Left renal cortex interstitium (tissue), 4 donors: Measurements from ENCODE around the gene PDCD6IP. TPM values are rescaled to one million over a fixed set of nuclear protein-coding genes. Genes with fewer than 3 reads are reported as not detected.
"Not testable (repeated sequence)": the region's sequence is repeated elsewhere in the genome, so short reads cannot be mapped to it uniquely, and the experiment has no call there.

Experiments
- DNase-seq, 4 donors: peaks; one replicate each; pipeline ENCODE4 v3.0.0-alpha.2; 2013; ENCODE audit warnings: low read depth in 4 of 4, low spot score in 2 of 4, missing footprints in 1 of 4
- polyA plus RNA-seq, 4 donors: library from polyadenylated mRNA; unstranded; fragments of 120-200 nt; gene quantifications; one replicate each; pipeline ENCODE4 v1.2.1, GENCODE V29; 2013; ENCODE audit not compliant: insufficient read length in 4 of 4

Gene PDCD6IP
- polyA plus RNA-seq, 4 donors = 134 to 181 (median 158) TPM

DNA sequence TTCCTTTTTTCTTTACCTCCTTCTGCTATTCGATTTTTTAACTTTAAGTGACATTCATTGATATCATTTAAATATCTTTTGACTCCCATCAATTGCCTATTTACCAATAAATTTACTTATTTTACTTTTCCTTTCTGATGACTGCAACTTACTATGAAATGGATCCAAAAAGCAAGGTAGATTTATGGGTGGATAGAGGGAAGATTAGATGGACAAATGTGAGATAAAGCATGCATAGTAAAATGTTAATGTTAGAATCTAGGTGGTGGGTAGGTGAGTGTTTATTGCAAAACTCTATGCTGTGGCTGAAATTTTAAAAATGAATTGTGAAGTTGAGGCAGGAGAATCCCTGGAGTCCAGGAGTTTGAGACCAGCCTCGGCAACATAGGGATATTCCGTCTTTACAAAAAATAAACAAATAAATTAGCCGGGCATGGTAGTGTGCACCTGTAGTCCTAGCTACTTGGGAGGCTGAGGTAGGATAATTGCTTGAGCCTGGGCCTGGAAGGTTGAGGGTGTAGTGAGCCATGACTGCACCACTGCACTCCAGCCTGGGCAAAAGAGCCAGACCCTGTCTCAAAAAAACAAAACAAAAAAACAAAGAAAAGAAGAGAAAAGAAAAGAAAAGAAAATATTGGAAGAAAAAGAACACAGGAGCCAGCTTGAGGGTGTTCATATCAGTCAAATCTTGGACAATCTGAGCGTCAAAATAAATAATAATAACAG lies 6.1 kb upstream of the PDCD6IP start:
- no peak for DNase-seq

DNA sequence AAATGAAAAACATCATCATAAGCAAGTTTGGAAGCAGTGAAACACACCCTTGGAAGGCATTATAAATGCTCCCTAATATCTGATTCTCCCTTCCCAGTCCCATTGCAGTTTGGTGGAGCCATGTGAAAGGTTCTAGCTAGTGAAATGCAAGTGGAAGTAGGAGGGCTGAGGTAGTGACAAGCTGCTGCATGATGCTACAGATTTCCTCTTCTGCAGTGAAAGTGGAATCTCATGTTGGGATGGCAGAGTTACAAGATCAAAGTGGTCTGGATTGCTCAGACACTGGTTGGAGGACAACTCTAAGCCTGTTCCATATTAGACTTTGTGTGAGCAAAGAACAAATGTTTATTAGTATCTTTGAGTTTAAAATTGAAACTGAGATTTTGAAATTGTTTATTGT lies 3.3 kb upstream of the PDCD6IP start:
- no peak for DNase-seq

DNA sequence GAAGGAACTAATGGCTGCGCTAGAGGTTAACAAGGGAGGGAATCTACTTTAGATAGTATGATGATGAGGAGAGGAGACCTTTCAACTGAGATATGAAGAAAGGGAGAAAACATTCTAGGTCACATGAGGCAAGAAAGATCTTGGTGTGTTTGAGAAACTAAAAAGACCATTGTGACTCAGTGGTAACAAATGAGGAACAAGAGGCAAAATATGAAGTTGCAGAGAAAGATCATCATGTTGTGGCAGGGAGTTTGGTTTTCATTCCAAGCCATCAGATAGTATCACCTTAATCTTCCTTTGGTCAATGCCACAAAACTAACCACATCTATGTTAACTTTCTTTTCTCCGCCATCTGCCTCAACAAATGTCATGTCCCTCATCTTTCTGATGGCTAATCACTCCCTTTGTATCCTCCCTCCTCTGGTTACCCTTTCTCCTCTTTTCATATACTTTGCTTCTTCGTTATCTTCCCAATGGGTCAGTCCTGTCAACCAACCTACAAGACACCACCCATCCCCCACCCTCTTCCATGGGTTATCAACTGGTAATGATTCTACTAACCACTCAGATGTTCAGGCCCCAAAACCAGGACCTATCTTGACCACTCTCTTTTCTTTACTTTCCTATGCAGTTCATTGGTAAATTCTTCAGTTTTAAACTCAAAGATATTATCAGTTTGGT lies 2.4 kb upstream of the PDCD6IP start:
- no peak for DNase-seq

DNA sequence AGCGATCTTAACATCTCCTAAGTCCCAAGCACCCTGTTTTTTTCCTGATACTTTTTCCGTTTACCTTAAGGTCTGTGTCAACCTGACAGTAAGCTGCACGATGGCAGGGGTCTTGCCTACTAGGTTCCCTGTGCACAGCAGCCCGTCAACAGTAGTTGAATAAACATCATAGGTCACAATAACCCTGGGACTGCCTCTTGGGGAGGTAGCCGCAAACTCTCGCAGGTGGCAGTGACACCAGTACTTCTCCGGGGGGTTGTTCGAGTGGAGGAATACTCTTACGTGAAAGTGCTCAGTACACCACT lies 365 bp upstream of the PDCD6IP start:
- peak in 1 of 4 donors; percentile 13 for DNase-seq

DNA sequence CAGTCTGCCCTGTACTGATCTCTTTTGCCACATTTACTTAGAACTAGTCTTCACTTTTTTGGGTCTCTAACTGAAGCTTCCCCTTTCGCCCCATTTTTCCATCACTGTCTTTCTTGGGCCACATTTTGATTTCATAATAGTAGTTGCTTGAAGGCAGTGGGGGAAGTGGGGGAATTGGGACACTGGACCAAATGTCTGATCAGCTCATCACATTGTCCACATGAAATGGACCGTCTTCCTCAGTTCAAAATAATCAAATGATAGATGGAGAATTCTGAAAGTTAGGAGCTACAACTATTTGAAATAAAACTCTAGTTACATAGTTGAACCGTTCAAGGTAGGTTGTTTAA lies 747 bp downstream of the PDCD6IP start:
- no peak for DNase-seq

DNA sequence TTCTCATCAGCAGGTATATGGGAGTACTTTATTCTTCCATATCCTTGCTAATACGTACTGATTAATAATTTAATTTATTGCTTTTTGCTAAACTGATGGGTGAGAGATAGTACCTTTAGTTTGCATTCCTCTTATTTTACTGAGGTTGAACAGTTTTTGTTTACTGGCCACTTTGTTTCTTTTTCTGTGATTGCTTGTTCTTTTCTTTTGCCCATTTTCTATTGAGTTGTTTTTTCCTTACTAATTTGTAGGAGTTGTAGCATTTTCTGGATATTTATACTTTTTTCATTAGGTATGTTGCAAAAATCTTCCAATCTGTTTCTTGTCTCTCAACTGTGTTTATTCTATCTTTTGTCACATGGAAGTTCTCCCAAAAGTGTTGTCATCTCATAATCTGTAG lies 4.8 kb downstream of the PDCD6IP start:
- no peak for DNase-seq

DNA sequence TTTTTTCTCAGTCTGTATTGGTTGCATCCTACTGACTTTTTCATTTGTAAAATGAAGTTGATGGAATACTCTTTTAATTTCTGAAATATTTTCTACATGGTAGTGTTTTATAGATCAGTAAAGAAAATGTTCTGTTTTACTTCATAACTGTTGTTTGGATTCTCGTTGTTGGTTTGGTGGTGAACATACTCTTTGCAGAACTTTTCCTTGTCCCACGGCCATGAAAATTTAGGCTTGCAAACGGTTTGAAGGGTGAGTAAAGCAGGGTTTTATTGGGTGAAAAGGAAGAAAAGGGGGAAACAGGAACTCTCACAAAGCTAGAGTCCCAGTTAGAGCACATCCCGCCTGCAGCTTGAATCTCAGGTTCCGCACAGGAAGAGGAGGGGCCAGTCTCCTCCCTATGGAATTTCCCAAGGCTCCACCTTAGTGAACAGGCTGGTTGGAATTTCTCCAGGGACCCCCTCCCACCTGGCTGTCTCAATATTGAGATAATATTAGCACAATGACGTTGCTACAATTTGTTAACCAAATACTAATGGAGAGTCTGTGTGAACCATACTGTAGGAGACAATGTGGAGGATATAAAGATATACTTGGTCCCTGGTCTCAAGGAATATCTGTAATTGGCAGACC lies 5.6 kb downstream of the PDCD6IP start:
- no peak for DNase-seq

DNA sequence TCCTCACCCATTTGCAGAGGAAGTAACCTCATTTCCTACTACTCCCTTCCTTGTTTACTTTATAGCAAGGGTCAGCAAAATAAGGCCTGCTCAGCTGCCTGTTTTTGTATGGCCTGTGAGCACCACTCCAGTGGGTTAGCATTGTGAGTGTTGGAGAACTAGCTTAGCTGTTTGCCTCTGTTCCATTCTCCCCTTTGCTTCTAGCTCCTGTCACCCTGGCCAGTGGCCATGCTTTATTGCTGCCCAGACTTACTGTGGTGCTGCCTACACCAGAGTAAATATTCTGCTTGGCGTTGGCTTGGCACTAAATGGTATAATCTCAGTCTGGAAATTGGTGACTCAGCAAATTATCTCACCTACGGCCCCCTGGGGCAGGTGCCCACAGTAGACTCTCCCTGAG lies 8.8 kb downstream of the PDCD6IP start:
- no peak for DNase-seq

DNA sequence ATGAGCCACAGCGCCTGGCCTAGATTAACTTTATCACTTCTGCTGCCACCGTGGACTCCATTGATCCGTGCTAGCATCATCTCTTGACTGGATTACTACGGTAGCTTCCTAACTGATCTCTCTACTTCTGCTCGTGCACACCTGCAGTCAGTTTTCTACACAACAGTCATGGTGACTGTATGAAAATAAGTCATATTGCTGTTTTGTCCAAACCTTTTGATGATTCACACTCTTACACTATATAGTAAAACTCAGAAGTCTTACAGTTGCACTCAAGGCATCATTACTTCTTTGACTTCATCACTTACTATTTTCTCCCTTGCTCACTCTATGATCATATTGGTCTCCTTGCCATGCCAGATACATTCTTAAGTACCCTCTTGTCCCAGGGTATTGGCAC lies 10.1 kb downstream of the PDCD6IP start:
- no peak for DNase-seq

DNA sequence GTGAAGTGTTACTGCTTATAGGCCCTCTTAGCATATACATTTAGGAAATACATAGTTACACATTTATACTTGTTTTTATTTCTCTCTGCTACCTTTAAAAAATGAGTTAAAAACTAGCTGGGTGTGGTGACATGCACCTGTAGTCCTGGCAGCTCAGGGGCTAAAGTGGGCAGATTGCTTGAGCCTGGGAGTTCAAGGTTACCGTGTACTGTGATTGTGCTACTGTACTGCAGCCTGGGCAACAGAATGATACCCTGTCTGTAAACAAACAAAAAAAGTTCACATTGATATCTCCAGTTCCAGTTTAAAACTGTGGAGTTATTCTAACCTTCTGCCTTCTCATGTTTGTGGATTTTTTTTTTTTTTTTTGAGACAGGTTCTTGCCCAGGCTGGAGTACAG lies 12.1 kb downstream of the PDCD6IP start:
- DNase-seq = no peak

DNA sequence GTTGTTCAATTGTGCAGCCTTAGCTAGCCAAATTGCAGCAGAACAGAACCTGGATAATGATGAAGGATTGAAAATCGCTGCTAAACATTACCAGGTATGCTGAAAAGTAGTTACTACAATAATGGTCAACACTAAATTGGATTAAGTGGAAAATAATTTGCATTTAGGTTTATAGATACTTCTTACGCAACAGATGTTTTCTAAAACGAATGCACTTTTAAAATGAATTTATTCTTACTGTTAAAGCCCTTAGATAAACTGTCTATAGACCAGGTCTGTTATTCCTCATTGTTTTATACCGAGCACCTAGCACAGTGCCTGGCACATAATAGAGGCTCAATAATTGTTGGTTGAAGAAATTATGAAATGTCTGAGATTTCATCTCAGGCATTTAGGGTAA lies 23.6 kb downstream of the PDCD6IP start:
- no peak for DNase-seq

DNA sequence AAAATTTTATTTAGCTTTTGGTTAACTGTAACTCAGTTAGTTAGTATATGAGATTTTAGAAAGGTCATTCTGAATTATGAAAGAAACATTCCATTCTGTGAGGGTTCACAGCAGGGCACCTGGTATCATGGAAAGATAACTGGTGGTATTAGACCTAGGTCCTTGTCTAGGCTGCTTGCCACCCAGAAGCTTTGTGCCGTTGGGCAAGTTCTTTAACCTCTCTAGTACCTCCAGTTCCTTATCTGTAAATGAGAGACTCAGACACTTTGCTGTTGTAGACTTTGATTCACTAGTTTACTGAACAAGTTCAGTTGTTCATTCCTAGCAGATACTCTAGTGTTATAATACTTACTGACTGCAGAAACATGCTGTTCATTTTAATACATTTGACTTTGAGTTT lies 25.4 kb downstream of the PDCD6IP start:
- no peak for DNase-seq

DNA sequence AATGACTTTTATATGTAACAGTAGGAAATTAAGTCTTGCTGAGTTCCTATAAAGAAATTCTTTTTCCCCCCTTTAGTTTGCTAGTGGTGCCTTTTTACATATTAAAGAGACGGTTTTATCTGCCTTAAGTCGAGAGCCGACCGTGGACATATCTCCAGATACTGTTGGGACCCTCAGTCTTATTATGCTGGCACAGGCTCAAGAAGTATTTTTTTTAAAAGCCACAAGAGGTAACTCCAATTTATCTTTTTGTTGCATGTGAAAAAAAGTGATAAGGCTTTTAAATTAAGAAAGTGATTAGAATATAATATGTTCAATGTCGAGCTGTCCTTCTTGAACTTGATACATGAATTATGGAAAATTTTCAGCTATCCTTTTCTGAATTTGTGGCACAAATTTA lies 26.7 kb downstream of the PDCD6IP start:
- no peak for DNase-seq

DNA sequence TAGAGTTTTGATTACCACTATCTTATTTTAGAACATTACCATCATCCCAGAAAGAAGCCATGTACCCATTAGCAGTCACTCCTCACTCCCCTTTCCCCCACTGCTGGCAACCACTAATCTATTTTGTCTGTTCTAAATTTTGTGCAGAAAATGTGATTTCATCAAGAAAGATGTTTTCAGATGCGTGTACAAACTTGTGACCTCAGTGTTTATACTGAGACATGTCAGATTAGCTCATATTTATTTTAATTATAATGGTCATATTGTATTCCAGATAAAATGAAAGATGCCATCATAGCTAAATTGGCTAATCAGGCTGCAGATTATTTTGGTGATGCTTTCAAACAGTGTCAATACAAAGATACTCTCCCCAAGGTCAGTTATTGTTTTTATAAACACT lies 27.8 kb downstream of the PDCD6IP start:
- no peak for DNase-seq

DNA sequence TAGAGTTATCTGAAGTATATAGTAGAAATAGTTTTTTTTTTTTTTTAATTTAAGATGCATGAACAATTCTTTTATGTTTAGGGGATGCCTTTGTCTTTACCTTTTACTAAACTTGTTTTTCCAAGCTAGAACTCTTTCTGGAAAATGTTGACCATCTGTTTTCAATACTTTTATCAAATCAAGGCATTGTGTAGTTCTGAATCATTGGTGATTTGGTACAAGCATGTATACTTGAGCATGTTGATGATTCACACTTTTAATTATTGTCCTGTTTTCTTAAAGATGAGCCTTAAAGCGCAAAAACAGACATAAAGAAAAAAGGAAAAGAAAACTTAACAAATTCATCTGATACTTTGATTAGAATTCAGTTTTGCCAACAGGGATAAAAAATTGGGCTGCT lies 28.3 kb downstream of the PDCD6IP start:
- DNase-seq = no peak

DNA sequence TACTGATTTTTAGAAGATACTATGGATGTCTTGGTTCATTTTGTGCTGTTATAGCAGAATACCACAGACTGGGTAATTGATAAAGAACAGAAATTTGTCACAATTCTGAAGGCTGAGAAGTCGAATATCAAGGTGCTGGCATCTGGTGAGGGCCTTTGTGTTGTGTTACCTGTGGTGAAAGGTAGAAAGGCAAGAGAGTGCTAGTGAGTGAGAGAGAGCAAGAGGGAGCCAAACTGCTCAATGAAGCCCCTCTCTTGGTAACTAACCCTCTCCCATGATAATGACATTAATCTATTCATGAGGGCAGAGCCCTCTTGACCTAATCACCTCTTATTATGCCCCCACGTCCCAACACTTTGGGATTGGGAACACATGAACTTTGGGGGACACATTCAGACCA lies 31.3 kb downstream of the PDCD6IP start:
- DNase-seq = no peak

DNA sequence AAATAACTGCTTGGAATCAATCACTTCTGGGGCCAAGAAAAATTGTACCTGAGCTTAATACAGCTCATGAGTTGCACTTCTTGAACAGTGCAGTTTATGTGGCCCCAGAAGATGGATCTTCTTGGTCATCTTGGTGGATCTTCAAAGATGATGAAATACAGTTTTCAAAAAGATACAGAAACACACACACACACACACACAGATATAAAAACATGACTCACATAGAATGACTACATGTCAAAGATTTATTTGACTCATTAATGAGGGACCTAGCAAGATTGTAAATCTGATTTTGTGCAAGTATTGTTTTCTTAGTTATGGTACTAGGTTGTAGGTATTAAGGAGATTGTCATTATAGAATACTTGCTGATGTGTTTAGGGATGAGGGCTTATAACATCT lies 32.6 kb downstream of the PDCD6IP start:
- DNase-seq = no peak

DNA sequence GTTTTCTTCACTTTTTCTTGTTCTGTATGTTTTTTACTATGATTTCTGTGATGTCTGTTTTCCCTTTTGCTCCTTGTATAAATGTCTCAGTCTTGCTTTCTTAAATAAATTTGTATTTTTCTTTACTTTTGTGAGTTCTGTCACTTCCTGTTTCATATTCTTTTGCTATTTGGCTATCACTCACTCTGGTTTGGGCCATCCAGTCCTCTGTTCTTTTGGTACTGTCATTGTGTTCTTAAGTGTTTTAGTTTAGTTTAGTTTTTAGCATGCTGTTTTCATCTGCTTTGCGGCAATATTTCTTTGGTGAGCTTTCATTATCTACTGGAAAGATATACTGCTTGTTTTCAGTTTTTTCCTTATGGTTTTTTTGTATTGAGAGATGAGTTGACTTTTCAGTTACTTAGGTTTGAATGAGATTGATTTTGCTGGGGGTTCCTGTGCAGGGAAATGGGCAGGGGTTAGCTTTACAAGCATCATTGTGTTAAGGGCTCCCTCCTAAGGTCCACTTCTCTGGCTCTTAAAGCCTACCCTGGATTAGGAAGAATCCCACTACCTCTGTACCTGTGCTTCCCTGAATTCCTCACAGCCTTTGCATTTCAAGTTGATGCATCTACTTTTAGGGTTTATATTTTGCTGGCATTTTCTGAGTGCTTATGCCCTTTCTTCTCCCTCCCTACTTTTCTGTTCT lies 35.1 kb downstream of the PDCD6IP start:
- DNase-seq = no peak

DNA sequence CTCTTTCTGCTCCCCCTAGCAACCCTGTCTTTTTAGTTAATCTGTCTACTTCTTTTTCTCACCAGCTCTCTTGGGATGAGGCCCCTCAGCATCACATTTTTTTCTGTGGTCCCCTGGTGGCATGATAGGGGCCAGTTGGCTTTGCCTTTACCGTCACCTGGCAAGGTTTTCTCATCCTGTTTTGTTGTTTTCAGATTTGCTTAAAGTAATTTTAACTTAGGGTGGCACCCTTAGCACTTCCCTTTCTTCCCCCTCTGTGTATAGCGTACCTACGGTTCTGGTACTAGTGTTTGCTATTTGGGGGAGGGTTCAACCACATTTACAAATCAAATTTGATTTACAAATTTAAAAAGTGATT lies 35.6 kb downstream of the PDCD6IP start:
- no peak for DNase-seq

DNA sequence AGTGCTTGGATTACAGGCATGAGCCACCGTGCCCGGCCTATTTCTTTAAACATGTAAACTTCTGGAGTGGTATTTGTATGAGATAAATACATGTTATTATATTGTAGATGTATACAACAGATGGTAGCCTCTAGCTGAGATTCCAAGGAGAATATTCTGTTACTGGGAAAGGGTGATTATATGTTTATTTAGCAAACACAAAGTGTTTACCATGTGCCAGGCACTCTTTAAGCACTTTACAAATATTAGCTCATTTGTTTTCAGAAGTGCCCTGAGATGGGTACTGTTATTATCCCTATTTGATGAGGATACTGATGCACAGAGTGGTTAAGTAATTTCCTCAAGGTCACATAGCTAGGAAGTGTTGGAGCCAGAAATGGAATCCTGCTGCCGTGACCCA lies 38.8 kb downstream of the PDCD6IP start:
- DNase-seq = not testable (repeated sequence)

DNA sequence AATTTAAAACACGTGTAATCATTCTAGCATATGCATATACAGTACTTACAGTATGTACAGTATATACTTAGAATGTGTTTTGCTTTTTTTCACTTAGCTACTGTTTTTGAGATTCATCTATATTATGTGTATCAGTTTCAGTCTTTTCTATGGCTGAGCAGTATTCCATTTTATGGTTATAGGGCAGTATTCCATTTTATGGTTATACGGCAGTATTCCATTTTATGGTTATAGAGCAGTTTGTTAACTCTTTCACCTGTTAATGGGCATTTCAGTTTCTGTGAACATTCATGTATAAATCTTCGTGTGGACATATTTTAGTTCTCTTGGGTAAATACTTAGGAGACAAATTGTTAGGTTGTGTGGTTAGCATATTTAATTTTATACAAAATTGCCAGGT lies 40.9 kb downstream of the PDCD6IP start:
- no peak for DNase-seq

DNA sequence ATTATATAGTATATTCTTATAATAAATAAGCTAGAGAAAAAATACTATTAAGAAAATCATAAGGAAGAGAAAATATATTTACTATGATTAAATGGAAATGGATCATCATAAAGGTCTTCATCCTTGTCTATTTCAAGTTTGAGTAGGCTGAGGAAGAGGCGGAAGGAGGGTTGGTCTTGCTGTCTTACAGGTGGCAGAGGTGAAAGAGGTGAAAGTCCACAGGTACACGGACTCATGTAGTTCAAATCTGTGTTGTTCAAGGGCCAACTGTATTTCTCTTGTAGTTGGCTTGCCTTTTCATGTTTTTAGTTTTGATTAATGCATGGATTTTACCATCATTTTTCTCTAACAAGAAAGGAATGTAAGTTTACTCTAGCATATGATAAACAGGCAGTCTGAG lies 41.7 kb downstream of the PDCD6IP start:
- no peak for DNase-seq
